Measurements from ENCODE around the gene ZFPL1. TPM values are rescaled to one million over a fixed set of nuclear protein-coding genes. Genes with fewer than 3 reads are reported as not detected.

ZFPL1 gene
- total RNA-seq, 2 experiments from 2014 or later = 38.4 to 43.9 TPM

DNA sequence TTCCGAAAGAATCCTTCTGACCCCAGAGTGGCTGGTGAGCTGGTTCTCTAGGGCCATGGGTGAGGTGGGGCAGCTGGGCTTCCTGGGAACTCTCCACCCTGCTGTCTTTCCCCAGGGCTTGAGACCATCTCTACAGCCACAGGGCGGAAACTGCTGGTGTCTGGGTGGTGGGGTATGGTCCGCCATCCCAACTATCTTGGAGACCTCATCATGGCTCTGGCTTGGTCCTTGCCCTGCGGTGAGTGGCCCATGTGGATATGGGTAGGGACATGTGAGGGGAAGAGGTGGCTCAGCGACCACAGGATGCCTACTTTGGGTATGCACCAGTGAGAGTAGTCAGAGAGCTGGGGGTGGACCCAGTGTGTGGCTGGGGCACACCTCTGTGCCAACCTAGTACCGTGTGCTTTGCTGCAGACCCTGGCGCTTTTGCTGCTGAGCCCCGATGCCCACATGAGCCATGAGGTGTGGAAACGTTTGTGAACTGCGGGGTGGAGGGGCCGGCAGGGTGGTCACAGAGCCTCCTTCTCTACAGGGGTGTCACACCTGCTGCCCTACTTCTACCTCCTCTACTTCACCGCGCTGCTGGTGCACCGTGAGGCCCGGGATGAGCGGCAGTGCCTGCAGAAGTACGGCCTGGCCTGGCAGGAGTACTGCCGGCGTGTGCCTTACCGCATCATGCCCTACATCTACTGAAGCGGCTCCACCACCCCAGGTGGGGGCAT lies 31.5 kb downstream of the ZFPL1 start:
- peak overlapping the region; percentile 81 for H3K4me3 ChIP-seq (ENCODE audit: low read depth, low read length, poor library complexity, severe bottlenecking)
- no peak for DNase-seq (ENCODE audit: low spot score)
- POLR2A ChIA-PET = interaction anchor here (1.0 to 1.5 kb wide), 2 partner anchors 15 to 16 kb away, joined by 4 to 6 read pairs; no protein-coding TSS in a partner anchor
- H3K4me2 ChIP-seq (ENCODE audit: low read length) = peak overlapping the region; percentile 80
- H3K36me3 ChIP-seq (ENCODE audit: insufficient read depth, low read length) = peaks cover 66% of the 10 kb centered on the region
- H3K27ac ChIP-seq (ENCODE audit: low read depth, low read length, poor library complexity, severe bottlenecking) = no peak overlapping the region
- H2AFZ ChIP-seq (ENCODE audit: low read length) = no peak overlapping the region
- peaks cover 74% of the 10 kb centered on the region for H3K4me1 ChIP-seq (ENCODE audit: insufficient read depth, low read length, poor library complexity, severe bottlenecking)
- TSS peak; percentile 38 for BruUV-seq (replicated peaks)
- no peaks in the 10 kb centered on the region for H3K9me3 ChIP-seq (ENCODE audit: low read length)
- peaks cover 32% of the 10 kb centered on the region for H3K79me2 ChIP-seq (ENCODE audit: insufficient read depth, low read depth, low read length)
- intact Hi-C loops (cut with micrococcal nuclease; ENCODE audit: unreplicated experiment) = loop anchor here (10.0 kb wide), 1 partner anchor 341 kb away; the partner anchor contains the start of gene SF1
- CTCF ChIA-PET (ENCODE audit: unreplicated experiment) = no interaction called here
- H3K9me2 ChIP-seq (ENCODE audit: insufficient read depth, low read length) = no peaks in the 10 kb centered on the region
- H4K20me1 ChIP-seq (ENCODE audit: insufficient read depth, low read length) = peaks cover 16% of the 10 kb centered on the region; the same call in 1 of the 2 replicates
- TF ChIP-seq, protein P1, sequence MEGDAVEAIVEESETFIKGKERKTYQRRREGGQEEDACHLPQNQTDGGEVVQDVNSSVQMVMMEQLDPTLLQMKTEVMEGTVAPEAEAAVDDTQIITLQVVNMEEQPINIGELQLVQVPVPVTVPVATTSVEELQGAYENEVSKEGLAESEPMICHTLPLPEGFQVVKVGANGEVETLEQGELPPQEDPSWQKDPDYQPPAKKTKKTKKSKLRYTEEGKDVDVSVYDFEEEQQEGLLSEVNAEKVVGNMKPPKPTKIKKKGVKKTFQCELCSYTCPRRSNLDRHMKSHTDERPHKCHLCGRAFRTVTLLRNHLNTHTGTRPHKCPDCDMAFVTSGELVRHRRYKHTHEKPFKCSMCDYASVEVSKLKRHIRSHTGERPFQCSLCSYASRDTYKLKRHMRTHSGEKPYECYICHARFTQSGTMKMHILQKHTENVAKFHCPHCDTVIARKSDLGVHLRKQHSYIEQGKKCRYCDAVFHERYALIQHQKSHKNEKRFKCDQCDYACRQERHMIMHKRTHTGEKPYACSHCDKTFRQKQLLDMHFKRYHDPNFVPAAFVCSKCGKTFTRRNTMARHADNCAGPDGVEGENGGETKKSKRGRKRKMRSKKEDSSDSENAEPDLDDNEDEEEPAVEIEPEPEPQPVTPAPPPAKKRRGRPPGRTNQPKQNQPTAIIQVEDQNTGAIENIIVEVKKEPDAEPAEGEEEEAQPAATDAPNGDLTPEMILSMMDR (conservative IDR thresholded peaks at IDR 0.05; ENCODE audit: low read length) = no peak
- no peak for TF ChIP-seq EZH2phosphoT487 (IDR thresholded peaks at IDR 0.05; ENCODE audit: borderline replicate concordance, low read depth, low read length)

DNA sequence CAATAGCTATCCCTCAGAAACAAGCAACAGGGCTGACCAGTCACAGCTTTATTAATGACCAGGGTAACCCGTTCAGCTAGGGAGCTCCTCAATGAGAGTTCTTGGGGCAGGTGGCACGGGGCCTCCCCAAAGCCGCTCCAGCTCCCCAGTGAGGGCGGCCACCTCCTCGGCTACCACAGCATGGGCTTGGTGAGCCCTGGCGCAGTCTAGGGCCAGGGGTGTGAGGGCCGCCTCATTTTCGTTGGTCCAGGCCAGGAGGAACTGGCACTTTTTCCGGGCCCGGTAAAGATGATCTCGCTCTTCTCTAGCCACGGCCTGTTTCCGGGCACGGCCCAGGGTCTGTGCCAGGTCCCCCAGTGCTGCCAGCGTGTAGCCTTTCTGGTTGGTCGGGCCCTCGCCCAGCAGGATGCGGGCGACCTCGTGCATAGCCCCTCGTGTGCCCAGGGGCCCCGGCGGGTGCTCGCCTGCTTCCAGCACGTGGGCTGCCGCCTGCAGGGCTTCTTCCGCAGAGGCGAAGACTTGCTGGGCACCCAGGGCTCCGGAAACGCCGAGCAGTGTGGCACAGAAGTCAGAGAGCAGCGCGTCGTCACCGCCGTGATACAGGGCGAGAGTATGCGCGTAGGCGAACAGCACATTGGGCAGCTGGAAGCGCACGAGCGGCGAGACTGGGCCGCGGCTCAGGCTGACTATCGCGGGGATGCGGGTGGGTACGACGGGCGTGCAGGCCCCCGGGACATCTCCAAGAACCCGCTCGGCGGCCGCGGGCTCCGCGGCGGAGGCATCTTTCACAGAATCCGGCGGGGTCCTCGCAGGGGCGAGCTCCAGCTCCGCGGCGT lies 32.6 kb downstream of the ZFPL1 start:
- intact Hi-C loops (cut with micrococcal nuclease; ENCODE audit: unreplicated experiment) = loop anchor here (1.0 to 10.0 kb wide), 4 partner anchors 16 to 342 kb away; partner anchors contain the start of genes CDCA5, SF1 and ZFPL1

More for the DNA sequence above, 32.6 kb downstream of the ZFPL1 start:
- ChIA-PET POLR2A (interaction anchor here (0.8 to 1.8 kb wide), 5 partner anchors 13 to 146 kb away, joined by 3 to 6 read pairs (median 4); no protein-coding TSS in a partner anchor), CTCF (ENCODE audit: unreplicated experiment) (no interaction called here)
- TF ChIP-seq, protein P1 (conservative IDR thresholded peaks at IDR 0.05; ENCODE audit: low read length) = no peak
- no peak for TF ChIP-seq EZH2phosphoT487 (IDR thresholded peaks at IDR 0.05; ENCODE audit: borderline replicate concordance, low read depth, low read length)
- H3K4me3 ChIP-seq (ENCODE audit: low read depth, low read length, poor library complexity, severe bottlenecking) = peak overlapping the region; percentile 81
- peaks cover 43% of the 10 kb centered on the region for H3K79me2 ChIP-seq (ENCODE audit: insufficient read depth, low read depth, low read length)
- H3K27ac ChIP-seq (ENCODE audit: low read depth, low read length, poor library complexity, severe bottlenecking) = peak overlapping the region; percentile 59
- no peaks in the 10 kb centered on the region for H3K9me2 ChIP-seq (ENCODE audit: insufficient read depth, low read length)
- H3K36me3 ChIP-seq (ENCODE audit: insufficient read depth, low read length) = peaks cover 69% of the 10 kb centered on the region
- H2AFZ ChIP-seq (ENCODE audit: low read length) = no peak overlapping the region
- H3K9me3 ChIP-seq (ENCODE audit: low read length) = no peaks in the 10 kb centered on the region
- H3K4me1 ChIP-seq (ENCODE audit: insufficient read depth, low read length, poor library complexity, severe bottlenecking) = peaks cover 70% of the 10 kb centered on the region
- peak; percentile 55 for DNase-seq (ENCODE audit: low spot score)
- H4K20me1 ChIP-seq (ENCODE audit: insufficient read depth, low read length) = peaks cover 17% of the 10 kb centered on the region; the same call in 1 of the 2 replicates
- no TSS peak for BruUV-seq (replicated peaks)
- H3K4me2 ChIP-seq (ENCODE audit: low read length) = peak overlapping the region; percentile 80
